Measurements from ENCODE around the gene TTC23L.

The TTC23L gene

GRCh38 chr5:34832568-34832967, 6.4 kb upstream of the TTC23L start:
- no peak for TF ChIP-seq CTCF (IDR thresholded peaks at IDR 0.05)
- Histone ChIP-seq H3K9ac (no peak overlapping the region), H3K27ac (no peak overlapping the region), H3K4me1 (no peaks in the 10 kb centered on the region), H3K36me3 (ENCODE audit: control insufficient read depth, insufficient read depth, low read length) (no peaks in the 10 kb centered on the region), H3K4me2 (ENCODE audit: low read length) (no peak overlapping the region), H3K79me2 (no peaks in the 10 kb centered on the region), H2AFZ (no peak overlapping the region), H3K27me3 (ENCODE audit: control insufficient read depth, insufficient read depth, low read length) (no peaks in the 10 kb centered on the region), H3K4me3 (ENCODE audit: low read depth, low read length) (no peak overlapping the region), H3K9me3 (ENCODE audit: control insufficient read depth, low read length) (no peaks in the 10 kb centered on the region)

- no peak overlapping the region for H3K4me2 ChIP-seq (ENCODE audit: low read length)
- no peaks in the 10 kb centered on the region for H3K9me3 ChIP-seq (ENCODE audit: control insufficient read depth, low read length)
- H3K36me3 ChIP-seq (ENCODE audit: control insufficient read depth, insufficient read depth, low read length) = no peaks in the 10 kb centered on the region
- no peak overlapping the region for H2AFZ ChIP-seq
- H3K9ac ChIP-seq = no peak overlapping the region
- no peaks in the 10 kb centered on the region for H3K27me3 ChIP-seq (ENCODE audit: control insufficient read depth, insufficient read depth, low read length)
- no peaks in the 10 kb centered on the region for H3K79me2 ChIP-seq
- no peak overlapping the region for H3K27ac ChIP-seq
- no peak for TF ChIP-seq CTCF (IDR thresholded peaks at IDR 0.05)
- peaks cover 5% of the 10 kb centered on the region for H3K4me1 ChIP-seq
- no peak overlapping the region for H3K4me3 ChIP-seq (ENCODE audit: low read depth, low read length)
Observed at GRCh38 chr5:34833090-34833489, 5.9 kb upstream of the TTC23L start.

DNA sequence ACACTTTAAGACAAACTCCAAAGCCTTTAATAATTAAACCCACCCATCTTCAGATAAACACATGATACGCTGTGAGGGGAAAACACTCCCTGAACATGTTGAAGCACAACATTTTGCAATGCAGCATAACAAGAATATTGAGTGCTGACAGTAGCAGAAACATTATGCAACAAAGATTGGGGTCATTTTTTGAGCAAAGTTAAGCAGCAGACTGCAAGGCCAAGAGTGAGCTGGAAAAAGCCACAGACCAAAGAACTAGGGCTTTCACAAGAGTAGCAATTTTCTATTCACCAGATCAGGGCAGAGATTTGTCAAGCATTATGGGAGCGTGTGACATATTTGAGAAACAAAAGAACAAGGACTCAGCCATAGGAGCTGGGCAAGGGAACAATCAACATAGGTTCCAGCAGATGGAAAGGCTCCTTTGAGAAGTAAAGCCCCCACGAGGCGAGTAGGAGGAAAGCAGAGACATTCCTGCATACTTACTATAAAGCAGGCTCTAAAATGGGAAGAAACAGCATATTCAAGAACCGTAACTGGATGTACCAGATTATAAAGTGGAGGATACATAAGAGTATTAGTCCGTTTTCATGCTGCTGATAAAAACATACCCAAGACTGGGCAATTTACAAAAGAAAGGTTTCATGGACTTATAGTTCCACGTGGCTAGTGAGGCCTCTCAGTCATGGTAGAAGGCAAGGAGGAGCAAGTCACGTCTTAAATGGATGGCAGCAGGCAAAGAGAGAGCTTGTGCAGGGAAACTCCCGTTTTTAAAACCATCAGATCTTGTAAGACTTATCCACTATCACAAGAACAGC, 4.8 kb upstream of the TTC23L start:
- H3K79me2 ChIP-seq = no peaks in the 10 kb centered on the region
- H3K4me1 ChIP-seq = peaks cover 10% of the 10 kb centered on the region
- H3K9me3 ChIP-seq (ENCODE audit: control insufficient read depth, low read length) = no peaks in the 10 kb centered on the region
- H3K9ac ChIP-seq = no peak overlapping the region
- TF ChIP-seq CTCF (IDR thresholded peaks at IDR 0.05) = no peak
- H3K4me3 ChIP-seq (ENCODE audit: low read depth, low read length) = no peak overlapping the region
- H3K27me3 ChIP-seq (ENCODE audit: control insufficient read depth, insufficient read depth, low read length) = no peaks in the 10 kb centered on the region
- H2AFZ ChIP-seq = no peak overlapping the region
- no peak overlapping the region for H3K4me2 ChIP-seq (ENCODE audit: low read length)
- no peaks in the 10 kb centered on the region for H3K36me3 ChIP-seq (ENCODE audit: control insufficient read depth, insufficient read depth, low read length)
- H3K27ac ChIP-seq = no peak overlapping the region

DNA sequence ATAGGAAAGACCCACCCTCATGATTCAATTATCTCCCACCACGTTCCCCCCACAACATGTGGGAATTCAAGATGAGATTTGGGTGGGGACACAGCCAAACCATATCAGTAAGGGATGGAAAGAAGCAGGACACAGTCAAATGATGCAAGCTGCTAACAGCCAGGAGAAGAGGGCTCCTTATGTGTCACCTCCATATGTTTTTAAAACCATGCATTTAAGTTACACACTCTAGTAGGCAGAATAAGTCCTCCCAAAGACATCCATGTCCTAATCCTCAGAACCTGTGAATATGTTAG, 4.2 kb upstream of the TTC23L start:
- H3K9ac ChIP-seq = no peak overlapping the region
- no peak for TF ChIP-seq CTCF (IDR thresholded peaks at IDR 0.05)
- no peaks in the 10 kb centered on the region for H3K9me3 ChIP-seq (ENCODE audit: control insufficient read depth, low read length)
- H3K27ac ChIP-seq = no peak overlapping the region
- no peaks in the 10 kb centered on the region for H3K36me3 ChIP-seq (ENCODE audit: control insufficient read depth, insufficient read depth, low read length)
- no peak overlapping the region for H2AFZ ChIP-seq
- no peaks in the 10 kb centered on the region for H3K27me3 ChIP-seq (ENCODE audit: control insufficient read depth, insufficient read depth, low read length)
- no peaks in the 10 kb centered on the region for H3K79me2 ChIP-seq
- H3K4me1 ChIP-seq = peaks cover 10% of the 10 kb centered on the region
- no peak overlapping the region for H3K4me3 ChIP-seq (ENCODE audit: low read depth, low read length)
- H3K4me2 ChIP-seq (ENCODE audit: low read length) = no peak overlapping the region

DNA sequence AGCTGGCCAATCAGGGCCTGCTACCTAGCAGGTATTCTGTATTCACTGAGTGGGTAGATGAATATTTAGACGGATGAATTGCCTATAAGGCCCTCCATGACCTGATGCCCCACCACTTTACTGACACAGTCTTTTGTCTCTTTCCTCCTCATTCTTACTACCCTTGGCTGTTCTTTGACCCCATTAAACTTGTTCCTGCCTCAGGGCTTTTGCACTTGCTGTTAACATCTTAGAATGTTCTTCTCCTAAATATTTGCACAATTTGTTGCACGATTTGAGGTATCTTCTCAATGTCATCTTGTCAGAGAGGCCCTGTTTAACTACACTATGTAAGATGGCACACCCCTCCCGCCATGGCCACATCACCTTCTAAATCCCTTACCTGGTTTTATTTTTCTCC, 3.3 kb upstream of the TTC23L start:
- Histone ChIP-seq H3K27me3 (ENCODE audit: control insufficient read depth, insufficient read depth, low read length) (no peaks in the 10 kb centered on the region), H3K4me1 (peaks cover 10% of the 10 kb centered on the region), H3K27ac (no peak overlapping the region), H3K4me3 (ENCODE audit: low read depth, low read length) (no peak overlapping the region), H3K9me3 (ENCODE audit: control insufficient read depth, low read length) (no peaks in the 10 kb centered on the region), H3K9ac (no peak overlapping the region), H3K4me2 (ENCODE audit: low read length) (no peak overlapping the region), H3K79me2 (no peaks in the 10 kb centered on the region), H2AFZ (no peak overlapping the region), H3K36me3 (ENCODE audit: control insufficient read depth, insufficient read depth, low read length) (no peaks in the 10 kb centered on the region)
- TF ChIP-seq CTCF (IDR thresholded peaks at IDR 0.05) = no peak
